WTC11 (cell line): ENCODE results near the gene LGALS7.

Experiments used
- CTCF ChIP-seq: fragments of 200-600 bp; IDR thresholded peaks from 2 replicates; pipeline ENCODE4 v1.8.0; 2022; ENCODE audit warnings: antibody characterized with exemption
- ETV6 ChIP-seq: sonication (generic); formaldehyde crosslinking; IDR thresholded peaks from 2 replicates; pipeline ENCODE4 v1.8.1; 2022; ENCODE audit warnings: mild to moderate bottlenecking, missing genetic modification reagents
- HMGXB4 ChIP-seq: sonication (generic); formaldehyde crosslinking; IDR thresholded peaks from 2 replicates; pipeline ENCODE4 v1.8.1; 2023; ENCODE audit warnings: mild to moderate bottlenecking, moderate library complexity, missing genetic modification reagents
- RELA ChIP-seq: sonication (generic); formaldehyde crosslinking; IDR thresholded peaks from 2 replicates; pipeline ENCODE4 v1.8.1; 2022; ENCODE audit warnings: missing genetic modification reagents, mild to moderate bottlenecking, borderline replicate concordance
- SP1 ChIP-seq: sonication (generic); formaldehyde crosslinking; conservative IDR thresholded peaks from 2 replicates; pipeline ENCODE4 v1.8.1; 2022; ENCODE audit warnings: missing genetic modification reagents
- ZBTB43 ChIP-seq: sonication (generic); formaldehyde crosslinking; IDR thresholded peaks from 2 replicates; pipeline ENCODE4 v1.8.1; 2023; ENCODE audit warnings: mild to moderate bottlenecking, missing genetic modification reagents
- ZNF138 ChIP-seq: sonication (generic); formaldehyde crosslinking; conservative IDR thresholded peaks from 2 replicates; pipeline ENCODE4 v1.8.1; 2022; ENCODE audit warnings: mild to moderate bottlenecking, moderate library complexity, missing genetic modification reagents
- TF ChIP-seq, protein P1 (sequence below): sonication (generic); formaldehyde crosslinking; IDR thresholded peaks from 2 replicates; pipeline ENCODE4 v1.8.1; 2022; ENCODE audit warnings: low read depth, missing genetic modification reagents, borderline replicate concordance
- TF ChIP-seq, protein P2 (sequence below): sonication (generic); formaldehyde crosslinking; IDR thresholded peaks from 2 replicates; pipeline ENCODE4 v1.8.1; 2022; ENCODE audit warnings: missing genetic modification reagents, borderline replicate concordance
- TF ChIP-seq, protein P3 (sequence below): sonication (generic); formaldehyde crosslinking; IDR thresholded peaks from 2 replicates; pipeline ENCODE4 v1.8.0; 2022; ENCODE audit warnings: mild to moderate bottlenecking, missing genetic modification reagents

DNA sequence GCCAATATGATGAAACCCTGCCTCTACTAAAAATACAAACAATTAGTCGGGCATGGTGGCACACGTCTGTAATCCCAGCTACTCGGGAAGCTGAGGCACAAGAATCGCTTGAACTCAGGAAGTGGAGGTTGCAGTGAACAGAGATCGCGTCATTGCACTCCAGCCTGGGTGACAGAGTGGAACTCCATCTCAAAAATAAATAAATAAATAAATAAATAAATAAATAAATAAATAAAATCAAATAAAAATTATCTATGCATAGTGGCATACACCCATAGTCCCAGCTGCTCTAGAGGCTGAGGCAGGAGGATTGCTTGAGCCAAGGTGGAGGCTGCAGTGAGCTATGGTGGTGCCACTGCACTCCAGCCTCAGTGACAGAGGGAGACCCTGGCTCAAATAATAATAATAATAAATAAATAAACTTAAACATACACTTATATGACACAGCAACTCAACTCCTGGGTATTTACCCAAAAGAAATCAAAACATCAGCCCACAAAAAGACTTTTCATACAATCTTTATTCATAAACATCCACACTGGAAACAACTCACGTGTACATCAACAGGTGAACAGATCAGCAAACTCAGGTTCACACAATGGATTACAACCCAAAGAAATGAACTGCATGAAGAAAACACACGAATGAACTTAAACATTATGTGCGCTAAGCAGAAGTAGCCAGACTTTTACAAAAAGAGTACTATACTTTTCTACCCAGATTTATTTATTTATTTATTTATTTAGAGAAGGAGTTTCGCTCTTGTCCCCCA lies 6.9 kb downstream of the LGALS7 start:
- TF ChIP-seq, protein P1, sequence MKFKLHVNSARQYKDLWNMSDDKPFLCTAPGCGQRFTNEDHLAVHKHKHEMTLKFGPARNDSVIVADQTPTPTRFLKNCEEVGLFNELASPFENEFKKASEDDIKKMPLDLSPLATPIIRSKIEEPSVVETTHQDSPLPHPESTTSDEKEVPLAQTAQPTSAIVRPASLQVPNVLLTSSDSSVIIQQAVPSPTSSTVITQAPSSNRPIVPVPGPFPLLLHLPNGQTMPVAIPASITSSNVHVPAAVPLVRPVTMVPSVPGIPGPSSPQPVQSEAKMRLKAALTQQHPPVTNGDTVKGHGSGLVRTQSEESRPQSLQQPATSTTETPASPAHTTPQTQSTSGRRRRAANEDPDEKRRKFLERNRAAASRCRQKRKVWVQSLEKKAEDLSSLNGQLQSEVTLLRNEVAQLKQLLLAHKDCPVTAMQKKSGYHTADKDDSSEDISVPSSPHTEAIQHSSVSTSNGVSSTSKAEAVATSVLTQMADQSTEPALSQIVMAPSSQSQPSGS (CRISPR knock-in tag): no peak
- TF ChIP-seq SP1: no peak
- no peak for TF ChIP-seq ETV6 (CRISPR knock-in tag)
- TF ChIP-seq CTCF: no peak
- no peak for TF ChIP-seq ZBTB43
- no peak for TF ChIP-seq HMGXB4
- TF ChIP-seq ZNF138 (CRISPR knock-in tag): no peak
- TF ChIP-seq, protein P2, sequence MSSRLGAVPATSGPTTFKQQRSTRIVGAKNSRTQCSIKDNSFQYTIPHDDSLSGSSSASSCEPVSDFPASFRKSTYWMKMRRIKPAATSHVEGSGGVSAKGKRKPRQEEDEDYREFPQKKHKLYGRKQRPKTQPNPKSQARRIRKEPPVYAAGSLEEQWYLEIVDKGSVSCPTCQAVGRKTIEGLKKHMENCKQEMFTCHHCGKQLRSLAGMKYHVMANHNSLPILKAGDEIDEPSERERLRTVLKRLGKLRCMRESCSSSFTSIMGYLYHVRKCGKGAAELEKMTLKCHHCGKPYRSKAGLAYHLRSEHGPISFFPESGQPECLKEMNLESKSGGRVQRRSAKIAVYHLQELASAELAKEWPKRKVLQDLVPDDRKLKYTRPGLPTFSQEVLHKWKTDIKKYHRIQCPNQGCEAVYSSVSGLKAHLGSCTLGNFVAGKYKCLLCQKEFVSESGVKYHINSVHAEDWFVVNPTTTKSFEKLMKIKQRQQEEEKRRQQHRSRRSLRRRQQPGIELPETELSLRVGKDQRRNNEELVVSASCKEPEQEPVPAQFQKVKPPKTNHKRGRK (CRISPR knock-in tag): no peak
- no peak for TF ChIP-seq RELA (CRISPR knock-in tag)
- TF ChIP-seq, protein P3, sequence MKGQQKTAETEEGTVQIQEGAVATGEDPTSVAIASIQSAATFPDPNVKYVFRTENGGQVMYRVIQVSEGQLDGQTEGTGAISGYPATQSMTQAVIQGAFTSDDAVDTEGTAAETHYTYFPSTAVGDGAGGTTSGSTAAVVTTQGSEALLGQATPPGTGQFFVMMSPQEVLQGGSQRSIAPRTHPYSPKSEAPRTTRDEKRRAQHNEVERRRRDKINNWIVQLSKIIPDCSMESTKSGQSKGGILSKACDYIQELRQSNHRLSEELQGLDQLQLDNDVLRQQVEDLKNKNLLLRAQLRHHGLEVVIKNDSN (CRISPR knock-in tag): no peak
